Hindlimb muscle (tissue), 1 donor: ENCODE measurements around the gene PNPLA7. TPM values are rescaled to one million over a fixed set of nuclear protein-coding genes. Genes with fewer than 3 reads are reported as not detected.

Experiments
- DNase-seq: peaks from one replicate; pipeline ENCODE4 v3.0.0-alpha.2; 2013
- polyA plus RNA-seq: library from polyadenylated mRNA; unstranded; fragments of 120-200 nt; gene quantifications from one replicate; pipeline ENCODE4 v1.2.1, GENCODE V29; 2013; ENCODE audit not compliant: insufficient read length

PNPLA7 gene
- polyA plus RNA-seq, 1 donor, result 4.5 TPM

DNA sequence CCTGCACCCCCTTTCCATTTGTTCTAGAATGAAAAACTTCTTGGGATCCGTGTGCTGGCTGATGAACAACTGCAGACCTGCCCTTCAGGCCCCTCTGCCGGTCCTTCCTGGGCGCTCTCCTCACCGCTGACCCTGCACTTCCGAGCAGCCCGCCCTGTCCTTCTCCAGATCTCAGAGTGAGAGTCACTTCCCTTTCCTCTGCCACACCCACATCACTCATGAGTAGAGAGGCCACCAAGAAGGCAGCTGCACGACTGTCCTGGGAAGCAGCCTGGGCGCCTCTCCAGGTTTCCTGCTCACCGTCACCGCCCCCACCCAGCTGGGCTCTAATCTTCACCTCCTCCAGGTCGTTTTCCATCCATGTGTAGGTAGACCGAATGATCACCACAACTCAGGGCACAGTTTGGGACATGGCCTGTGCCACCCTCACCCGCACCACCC is 56.1 kb downstream of the PNPLA7 start:
- no peak for DNase-seq

DNA sequence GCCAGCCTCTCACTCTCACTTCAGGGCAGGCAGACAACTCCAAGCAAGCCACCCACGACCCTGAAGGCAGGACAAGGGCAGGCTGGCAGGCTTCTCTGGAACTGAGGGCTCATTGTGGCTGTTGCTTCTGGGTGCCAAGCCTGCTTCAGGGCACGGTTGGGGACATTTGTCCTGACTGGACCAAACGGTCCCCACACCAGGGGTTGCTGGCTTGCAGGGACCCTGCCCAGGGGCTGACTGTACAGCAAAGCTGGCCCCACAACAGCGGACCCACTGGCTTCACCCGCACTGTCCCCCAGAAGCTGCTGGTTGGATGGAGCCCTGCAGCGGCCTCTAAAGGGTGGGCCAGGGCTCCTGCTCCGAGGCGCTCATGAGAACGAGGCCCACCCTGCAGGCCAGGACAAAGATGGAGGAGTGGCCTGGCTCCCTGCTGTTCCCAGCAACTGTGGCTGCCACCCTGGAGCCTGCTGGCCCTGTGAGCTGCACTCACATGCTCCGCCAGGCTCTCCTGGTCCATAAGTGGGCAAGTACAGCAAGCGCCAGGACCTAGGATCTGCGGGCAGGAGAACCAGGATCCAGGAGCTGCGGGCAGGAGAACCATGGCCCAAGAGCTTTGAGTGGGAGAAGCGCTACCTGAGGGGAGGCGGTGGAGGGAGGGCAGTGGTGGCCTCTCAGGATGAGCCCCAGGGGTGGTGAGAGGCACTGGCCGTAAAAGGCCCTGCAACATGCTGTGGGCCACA is 56.7 kb downstream of the PNPLA7 start:
- no peak for DNase-seq

DNA sequence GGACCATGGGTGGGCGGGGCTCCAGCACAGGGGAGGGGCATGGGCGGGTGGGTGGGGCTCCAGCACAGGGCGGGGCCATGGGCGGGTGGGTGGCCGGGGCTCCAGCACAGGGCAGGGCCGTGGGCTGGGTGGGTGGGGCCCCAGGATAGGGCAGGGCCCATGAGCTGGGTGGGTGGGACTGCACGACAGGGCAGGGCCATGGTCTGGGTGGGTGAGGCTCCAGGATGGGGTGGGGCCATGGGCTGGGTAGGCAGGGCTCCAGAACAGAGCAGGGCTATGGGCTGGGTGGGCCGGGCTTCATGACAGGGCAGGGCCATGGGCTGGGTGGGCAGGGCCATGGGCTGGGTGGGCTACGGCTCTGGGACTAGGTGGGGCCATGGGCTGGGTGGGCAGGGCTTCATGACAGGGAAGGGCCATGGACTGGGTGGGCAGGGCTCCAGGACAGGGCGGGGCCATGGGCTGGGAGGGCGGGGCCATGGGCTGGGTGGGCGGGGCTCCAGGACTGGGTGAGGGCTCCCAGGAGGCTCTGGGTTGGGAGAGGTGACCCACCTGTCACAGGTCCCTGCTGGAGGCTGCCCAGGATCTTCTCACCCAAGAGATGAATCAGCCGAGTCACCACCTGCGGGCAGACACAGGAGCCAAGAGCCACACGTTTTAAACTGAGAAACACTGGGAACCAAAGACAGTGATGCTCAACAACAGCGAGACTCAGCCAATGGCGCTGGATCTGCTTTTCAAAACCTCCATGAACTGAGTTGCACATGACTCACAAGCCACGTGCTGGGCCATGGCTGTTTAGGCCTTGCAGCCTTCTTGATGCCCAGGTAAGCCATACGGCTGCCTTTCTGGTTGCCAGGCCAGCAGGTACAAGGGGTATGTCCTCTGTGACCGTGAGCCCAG is 57.5 kb downstream of the PNPLA7 start:
- no peak for DNase-seq

DNA sequence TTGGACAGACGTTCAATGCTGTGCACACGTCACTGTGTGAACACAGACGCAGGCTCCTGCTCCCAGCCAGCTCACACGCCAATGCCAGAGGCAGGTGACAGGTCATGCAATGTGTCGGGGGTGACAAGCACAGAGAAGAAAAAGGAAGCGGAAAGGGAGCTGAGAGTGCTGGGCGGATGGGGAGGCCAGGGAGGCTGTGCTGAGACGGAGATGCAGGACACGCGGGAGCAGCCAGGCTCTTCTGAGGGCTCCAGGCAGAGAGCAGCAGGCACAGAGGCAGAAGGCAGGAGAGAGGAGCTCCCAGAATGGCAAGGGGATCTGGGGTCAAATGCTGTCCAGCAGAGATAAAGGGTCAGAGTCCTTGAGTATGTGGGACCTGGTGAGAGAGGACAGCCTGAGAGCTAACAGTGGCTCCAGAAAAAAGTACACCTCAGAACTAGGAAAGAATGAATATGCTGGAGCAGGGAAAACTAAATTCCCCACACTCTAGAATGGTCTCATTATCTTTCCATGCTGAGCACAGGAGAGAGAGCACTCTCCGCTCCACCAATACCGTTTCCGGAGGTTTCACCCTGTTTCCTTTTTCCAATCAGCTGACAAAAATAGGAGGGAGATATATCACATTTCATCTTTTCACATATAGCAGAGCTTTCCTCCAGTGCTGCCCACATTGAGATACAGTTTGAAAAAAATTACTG is 58.3 kb downstream of the PNPLA7 start:
- no peak for DNase-seq

DNA sequence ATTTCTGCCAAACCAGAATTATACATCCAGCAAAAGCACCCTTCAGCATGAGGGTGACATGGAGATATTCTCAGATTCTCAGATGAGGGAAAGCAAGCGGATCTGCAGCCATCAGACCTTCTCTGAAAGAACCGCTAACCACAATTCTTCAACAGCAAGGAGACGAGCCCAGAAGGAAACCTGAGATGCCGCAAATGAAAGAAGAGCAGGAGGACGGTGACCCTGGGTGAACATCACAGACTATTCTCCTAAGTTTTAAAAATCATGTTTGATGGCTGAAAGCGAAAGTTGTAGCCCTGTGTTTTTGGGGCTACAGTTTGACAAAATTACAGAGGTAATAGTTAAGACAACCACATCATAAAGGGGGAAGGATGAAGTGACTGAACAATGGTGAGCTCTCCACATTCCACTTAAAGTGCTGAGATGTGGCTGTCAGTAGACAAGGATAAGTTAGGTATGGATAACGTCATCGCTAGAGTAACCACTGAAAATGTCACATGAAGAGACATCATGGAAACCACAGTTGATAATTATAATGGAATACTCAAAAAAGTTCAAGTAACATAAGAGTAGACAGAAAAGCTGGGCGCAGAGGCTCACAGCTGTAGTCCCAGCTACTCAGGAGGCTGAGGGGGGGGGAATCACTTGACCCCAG is 59.5 kb downstream of the PNPLA7 start:
- DNase-seq, result no peak

DNA sequence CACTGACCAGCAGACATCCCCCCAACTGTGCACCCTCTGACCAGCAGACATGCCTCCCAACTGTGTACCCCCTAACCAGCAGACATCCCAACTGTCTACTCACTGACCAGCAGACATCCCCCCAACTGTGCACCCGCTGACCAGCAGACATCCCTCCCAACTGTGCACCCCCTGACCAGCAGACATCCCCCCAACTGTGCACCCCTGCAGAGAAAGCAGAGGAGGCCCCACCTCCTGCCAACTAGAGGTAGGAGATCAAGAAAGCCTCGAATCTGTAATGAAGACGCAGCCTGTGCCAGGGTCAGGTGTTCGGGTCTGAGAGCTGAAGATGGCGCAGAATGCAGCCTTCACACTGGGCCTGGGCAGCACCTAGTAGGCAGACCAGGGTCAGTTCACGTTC is 61.3 kb downstream of the PNPLA7 start:
- DNase-seq, result no peak

DNA sequence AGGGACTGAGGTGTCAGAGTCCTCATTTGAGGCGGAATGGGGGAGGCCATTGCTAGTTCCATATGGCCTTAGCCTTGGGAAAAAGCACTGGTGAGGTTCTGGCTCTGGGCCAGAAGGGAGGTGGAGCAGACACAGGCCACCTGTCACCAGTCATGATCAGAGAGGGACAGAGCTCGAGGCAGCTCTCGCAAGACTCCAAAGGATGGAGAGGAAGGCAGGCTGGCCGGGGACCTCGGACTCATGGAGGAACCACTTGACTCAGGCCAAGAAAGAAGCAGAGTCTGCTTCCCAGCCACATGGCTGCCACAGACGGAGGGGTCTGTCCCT is 61.9 kb downstream of the PNPLA7 start:
- no peak for DNase-seq

DNA sequence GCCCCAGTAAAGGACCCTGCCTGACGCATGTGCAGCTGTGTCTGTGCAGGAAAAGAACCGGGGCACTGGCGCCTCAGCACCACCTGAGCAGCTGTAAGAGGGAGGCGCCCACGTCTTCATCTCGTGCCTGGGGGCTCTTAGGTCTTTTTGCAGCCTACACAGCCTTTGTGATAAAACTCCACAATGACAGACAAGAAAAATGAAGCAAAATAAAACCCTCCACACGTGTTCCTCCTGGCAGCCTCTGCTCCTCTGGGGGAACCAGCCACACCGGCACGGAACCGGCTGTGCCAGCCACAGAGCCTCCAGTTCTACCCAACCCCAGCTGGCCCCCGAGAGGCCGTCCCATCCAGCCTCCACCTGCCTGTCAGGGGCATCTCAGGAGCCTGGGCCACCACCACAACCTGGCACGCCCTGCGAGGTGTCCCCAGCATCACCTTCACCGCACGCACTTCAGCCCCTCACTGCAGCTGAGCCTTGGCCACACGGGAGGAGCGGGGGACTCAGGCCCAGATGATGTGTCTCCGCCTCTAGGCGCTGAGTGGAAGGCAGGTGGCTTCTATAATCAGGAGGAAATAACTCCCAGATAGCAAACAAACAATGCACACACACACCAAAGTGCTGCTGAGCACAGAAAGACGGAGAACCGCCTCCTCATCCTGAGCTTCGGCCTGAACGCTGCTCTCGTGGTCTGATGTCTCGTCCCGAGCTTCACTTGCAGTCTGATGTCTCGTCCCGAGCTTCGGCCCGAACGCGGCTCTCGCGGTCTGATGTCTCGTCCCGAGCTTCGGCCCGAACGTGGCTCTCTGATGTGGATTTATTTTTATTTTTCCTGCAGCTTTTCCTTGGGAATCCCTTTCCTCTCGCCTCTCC is 62.5 kb downstream of the PNPLA7 start:
- DNase-seq, result no peak

DNA sequence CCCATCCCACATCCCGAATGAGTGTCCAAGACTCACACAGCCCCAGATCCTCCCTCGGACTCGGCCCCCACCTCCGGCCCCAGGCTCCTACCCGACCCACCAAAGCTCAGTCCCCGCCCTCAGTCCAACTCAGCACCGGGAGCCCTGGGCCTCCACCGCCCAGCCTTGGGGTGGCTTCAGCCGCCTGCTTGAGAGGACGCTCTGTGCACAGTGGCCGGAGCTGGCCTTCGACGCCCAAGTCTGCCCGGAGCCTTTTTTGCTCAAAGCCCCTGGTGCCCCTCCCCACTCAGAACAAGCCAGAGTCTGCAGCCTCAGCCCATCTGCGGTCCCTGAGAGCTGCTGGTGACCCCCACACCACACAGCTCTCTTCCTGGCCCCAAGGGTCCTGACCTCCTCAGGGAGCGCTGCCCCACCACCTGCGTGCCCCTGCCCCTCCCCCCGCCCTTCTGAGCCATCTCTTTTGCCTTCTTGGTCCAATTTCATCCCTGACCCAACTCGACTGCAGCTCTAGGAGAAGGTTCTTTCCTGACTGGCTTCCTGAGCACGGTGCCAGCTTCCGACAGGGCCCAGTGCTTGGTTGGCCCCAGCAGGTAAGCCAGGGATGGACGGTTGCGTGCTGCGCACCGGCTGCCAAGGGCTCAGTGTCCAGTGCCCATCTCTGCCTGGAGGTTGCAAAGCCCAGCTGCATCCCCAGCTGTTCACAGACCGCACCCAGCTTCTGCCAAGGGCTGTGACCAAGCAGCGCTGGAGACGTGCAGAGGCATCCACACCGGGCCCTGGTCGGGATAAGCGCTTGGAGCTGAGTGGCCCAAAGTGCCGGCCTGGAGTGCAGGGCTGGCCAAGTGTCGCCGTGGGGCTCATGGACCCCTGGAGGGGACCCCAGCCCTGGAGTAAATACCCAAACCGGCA is 63.4 kb downstream of the PNPLA7 start:
- no peak for DNase-seq

DNA sequence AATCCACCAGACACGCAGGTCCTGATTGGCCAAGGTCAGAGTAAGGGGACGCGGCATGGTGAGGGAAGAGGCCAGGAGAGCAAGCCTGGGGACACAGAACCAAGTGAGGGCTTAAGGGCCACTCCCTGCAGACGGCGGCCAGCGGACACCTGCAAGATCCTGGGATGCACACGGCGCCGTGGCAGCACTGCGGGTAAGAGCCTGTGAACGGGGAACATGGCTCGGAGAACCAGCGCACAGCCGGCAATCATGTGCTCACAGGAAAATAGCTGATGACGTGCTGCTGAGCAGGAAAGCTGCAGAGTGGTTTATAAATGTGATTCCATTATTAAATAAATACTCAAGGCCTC is 64.1 kb downstream of the PNPLA7 start:
- no peak for DNase-seq

DNA sequence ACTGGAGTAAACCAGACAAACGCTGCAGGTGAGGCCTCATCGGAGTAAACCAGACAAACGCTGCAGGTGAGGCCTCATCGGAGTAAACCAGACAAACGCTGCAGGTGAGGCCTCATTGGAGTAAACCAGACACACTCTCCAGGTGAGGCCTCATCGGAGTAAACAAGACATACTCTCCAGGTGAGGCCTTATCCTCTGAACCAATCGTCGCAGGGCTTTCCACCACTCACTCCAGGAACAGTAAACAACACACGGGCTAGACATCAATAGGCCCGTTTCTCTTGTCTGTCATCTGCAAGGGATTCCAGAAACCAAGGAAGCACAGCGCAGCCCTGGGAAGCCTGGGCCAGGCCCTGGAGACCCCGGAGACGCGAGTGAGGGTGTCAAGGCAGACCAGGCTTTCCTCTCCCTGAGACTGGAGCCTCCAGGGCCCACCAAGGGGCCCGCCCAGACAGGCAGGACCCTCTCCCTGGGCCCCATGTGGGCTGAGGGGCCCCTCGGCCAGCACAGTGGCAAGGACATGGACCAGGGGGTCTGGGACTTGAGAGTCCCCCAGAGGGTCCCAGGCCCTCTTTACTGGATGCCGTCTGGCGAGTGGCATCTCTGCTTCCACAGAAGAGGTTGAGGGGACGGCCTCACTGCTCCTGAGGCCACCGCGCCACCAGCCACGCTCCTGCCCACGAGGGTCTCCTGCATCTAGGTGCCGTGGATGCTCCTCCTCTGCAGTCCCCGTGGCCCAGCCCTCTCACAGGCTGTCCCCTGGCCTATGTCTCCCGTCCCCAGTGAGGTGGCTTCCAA is 64.7 kb downstream of the PNPLA7 start:
- no peak for DNase-seq

DNA sequence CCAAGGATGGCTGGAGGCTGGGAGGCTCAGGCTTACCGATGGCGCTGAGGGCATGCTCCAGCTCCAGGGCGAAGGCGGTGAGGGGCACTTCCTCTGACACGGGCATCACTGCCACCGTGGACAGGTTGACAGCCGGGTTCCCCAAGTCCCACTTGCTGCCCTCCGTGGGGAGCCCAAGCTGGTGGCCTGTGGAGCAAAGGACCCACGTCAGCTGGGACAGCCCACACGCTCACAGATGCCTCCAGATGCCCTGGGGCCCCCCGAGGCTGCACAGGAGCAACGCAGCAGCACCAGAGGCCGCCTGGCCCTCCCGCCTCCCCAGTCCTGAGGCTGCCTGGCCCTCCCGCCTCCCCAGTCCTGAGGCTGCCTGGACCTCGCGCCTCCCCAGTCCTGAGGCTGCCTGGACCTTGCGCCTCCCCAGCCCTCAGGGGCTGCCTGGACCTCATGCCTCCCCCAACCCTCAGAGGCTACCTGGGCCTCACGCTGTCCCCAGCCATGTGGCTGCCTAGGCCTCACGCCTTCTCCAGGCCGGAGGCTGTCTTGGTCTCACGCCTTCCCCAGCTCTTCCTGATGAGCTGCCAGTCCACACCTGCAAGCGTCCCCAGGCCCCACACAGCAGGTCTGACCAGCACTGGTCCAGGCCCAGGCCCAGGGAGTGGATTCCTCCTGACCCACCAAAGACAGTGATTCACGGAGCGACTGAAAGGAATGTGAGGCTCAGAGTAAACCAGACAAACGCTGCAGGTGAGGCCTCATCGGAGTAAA is 65.5 kb downstream of the PNPLA7 start:
- DNase-seq, result no peak

DNA sequence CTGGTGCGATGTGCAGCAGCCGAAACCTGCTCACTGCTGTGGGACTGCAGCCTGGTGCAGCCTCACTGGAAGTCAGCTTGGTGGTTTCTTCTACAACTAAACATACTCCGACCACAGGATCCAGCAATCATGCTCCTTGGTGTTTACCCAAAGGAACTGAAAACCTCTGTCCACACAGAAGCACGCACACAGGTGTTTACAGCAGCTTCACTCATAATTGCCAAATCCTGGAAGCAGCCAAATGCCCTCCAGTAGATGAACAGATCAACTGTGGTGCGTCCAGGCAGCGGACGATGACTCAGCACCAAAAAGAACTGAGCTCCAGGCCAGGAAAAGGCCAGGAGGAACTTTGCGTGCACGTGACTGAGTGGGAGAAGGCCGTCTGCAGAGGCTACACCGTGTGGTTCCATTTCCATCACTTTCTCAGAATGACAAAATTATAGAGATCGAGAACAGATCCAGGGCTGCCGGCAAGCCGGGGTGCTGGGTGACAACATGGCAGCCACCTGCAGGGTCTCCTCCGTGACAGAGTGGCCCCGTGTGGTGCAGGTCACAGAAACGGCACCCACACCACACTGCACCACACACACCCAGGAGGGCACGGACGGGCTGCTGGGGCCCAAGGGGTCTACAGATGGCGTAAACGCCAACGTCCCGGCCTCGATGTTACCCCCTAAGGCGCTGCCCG is 68.0 kb downstream of the PNPLA7 start:
- DNase-seq, result no peak

DNA sequence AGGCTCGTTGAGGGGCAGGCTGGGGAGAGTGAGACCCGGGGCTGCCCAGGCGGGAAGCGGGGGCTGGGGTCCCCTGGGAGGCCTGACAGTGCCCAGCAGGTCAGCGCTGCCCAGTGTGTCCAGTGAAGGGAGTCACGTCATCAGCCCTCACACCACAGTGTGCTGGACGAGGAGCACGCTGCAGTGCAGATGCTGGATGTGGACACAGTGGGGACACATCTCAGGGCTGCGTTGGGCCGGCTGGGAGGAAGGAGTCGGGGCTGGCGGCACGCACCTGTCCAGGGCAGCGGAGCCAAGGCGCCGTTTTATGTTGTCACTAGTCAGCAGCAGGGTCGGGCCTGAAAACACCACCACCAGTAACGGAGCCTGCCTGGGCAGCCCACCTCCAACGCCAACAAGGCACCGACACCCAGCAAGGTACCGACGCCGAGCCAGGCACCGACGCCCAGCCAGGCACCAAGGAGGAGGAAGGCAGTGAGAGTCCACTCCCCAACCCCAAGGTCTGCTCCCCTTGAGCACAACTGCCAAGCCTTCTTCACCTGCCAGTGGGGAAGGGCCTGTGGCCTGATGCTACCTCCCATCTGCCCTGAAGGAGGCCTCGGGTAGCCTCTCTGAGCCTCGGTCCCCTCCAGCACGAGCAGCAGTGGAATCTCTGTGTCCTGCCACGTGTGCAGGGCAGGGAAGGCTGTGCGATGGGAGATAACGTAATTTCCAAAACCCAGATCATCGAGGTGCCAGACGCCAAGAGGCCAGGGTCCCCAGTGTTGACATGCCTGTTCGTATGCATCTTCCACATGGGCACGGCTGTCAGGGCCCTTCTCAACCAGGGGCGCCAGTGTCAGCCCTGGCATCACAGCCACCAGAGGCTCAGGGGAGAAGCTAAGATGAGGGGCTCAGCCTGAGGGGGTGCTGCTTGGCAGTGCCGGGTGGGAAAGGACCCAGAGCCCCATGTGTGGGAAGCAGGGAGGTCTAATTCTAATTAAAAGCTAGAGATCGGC is 69.2 kb downstream of the PNPLA7 start:
- DNase-seq, result no peak

DNA sequence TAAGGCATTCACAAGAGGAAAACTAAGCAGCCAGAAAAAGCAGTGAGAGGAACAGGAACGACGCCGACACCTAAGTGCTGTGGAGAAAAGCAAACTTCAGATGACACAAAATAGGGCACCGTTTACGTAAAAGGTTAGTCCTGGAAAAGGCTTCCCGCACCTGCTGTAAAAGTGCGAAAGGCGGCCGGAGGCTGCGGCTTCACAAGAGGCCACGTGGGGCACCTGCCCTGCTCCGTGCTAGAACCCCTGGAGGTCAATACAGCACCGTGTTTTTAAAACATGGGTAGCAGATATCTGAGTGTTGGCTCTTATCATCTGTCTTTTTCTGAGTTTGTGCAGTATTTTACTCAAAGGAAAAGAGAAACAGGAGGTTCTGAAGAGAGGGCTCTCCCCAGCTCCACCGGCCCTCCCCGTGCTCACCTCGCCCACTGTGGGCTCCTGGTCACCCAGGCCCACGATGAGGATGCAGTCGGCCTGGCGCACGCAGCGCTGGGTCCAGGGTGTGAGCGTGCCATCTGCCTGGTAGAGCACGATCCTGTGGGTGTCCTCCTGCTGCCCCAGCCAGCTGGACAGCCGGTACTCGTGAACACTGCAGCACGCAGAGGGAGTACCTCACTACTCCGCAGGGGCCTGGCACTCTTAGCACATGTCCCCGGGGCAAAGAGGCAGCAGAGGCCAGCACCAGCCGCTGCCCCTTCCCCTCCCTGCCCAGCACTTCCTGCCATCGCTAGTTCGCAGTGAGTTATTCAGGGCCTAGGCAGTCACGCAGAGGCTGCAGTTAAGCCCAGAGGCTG is 70.1 kb downstream of the PNPLA7 start:
- DNase-seq, result no peak
